Non-pigmented ciliary epithelial cell (primary cell): ENCODE results near the gene ELL.
A peak's percentile ranks its signal among the peaks of the same experiment; 100 is the strongest.

Experiments used
- DNase-seq: peaks from one replicate; pipeline ENCODE4 v3.0.0-alpha.2; 2010; ENCODE audit warnings: low read depth

ELL gene

DNA sequence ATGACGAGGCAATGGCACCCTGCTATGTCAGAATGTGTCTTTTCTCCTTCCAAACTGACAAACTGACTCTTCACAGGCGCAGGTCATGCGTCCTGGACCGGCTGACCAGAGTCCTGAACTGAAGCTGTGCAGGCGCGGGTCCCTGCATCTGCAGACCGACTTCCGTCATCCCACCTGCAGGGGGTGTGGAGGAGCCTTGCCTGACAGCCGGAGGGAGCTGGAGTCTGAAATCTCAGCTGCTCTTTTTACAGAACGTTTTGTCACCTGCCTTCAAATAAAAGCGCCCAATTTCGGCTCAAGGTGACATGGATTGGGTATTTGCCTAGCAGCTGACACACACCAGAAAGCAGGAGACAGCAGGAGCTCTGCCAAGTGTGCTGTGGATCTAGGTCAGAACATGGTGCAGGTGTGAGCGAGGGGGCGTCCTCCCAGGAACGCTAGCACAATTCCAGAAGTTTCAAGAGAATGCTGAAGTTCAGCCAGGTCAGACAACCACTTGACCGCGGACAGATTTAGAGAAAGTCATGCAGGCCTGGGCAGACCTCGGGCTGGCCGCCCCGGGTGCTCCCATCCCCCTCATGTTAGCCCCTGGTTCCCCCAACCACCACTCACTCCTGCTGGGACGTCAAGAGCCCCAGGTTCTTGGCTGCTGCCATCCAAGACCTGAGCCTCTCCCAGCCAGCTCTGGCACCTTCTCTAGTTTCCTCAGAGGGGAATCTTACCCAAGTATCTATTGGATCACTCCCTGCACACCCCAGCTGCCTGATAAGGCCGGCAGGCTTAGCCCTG is 32.8 kb downstream of the ELL start:
- DNase-seq: no peak

DNA sequence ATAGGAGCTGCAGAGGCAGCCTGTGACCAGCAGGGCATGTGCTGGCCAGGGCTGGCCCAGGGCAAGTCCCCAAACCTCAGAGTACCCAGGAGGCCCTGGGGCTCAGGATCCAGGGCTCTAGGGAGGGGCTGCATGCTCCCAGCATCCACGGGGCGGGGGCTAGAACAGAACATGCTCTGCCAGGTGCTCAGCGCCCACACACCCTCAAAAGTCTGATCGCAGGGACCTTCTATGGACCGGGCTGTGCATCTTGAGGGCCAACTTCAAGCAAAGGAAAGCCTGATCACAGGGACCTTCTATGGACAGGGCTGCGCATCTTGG is 33.5 kb downstream of the ELL start:
- DNase-seq: no peak

DNA sequence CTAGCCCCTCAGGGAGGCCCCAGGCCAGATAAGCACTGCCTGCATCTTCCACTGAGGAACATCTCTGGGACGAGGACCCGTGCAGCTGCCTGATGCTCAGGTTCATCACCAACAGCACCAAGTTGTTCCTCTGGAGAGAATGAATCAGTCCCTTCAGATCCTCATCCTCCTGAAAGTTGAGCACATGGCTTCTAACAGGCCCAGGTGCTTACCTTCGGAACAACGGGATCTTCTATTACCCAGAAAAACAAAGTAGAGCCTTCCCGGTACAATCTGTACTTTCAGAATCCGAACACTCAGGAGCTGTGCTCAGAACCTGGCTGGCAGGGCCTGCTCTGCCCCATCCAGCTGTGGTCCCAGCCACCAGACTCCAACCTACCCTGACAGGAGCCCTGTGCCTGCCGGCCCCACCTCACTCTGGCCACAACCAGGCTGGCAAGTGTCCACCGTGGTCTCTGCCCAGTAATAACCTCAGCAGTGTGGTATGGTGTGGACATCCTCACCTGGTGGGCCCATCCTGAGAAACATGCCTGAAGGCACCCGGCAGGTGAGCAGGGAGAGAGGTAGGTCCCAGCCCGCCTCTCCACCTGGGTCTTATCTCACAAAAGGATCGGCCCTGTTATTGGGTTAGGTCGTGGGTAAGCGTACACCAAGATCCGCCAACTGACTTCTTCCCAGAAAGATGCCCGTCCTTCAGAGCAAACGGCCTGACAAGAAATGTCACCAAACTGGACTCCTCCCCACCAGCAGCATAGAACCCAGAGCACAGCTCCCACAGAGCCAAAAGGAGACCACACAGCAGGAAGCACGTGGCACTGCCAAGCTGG is 34.1 kb downstream of the ELL start:
- no peak for DNase-seq

DNA sequence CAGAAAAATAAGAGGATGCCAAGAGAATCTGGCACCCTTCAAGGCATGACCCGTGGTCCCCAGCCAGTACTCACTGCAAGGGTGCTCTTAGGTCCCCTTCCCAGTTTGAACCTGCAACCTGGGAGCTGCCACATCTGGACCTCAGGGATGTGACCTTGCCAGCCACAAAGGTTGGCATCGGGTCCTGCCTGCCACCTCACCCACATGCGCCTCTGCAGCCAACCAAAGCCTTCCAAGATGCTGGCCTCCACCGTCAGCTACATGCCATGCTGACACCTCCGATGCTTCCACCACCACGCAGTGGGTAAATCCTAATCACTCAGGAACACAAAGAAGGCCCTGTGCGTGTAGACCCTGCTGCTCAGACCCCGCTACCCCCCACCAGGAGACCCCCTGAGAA is 35.1 kb downstream of the ELL start:
- DNase-seq: no peak

DNA sequence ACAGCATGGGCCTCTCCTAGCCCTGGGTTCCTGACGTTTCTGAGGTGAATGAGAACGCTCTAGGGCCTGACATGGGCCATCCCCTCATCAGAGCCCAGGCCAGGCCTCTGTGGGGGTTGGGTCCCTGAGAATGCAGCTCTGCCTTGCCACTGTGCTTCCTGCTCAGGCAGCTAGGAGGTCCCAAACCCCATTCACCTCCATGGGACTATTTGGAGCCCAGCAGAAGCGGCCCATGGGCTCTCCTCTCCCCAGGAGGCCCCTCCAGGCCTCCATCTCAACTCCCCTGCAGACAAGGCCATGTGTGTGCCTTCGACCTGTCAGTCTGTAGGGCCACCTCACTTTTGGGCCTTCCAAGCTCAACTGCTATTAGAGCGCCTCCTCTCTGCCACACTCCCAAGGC is 36.9 kb downstream of the ELL start:
- no peak for DNase-seq

DNA sequence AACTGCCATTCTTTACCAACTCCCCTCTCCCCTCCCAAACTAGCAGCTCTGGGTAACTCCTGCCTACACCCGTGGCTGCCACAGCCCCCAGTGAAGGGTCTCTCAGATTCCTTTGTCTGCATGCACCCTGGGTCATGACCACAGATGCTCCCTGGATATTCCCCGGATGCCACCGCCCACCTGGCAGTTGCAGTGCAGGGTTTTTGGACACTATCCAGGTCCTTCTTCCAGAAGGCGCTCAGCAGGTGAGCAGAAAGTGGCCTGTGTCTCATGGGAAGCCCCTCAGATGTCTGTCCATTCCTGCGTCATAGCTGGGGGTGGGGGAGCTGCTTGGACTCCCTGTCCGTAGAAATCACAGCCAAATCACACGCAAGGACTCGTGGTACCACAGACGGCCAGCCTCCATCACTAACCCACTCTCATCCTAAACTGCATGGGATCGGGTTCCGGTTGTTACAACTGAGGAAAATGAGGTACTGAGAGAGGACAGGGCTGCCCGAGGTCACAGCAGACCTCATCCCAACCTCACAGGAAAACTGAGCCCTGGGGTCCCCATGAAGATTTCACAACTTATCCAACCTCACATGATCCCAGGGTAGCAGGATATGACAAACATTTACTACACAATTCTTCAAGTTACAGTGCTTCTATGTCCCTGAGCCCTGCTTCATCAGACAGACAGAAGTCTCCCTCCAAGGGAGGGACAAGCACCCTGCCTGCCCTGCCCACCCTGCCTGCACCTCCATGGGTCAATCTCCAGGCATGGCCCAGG is 38.6 kb downstream of the ELL start:
- no peak for DNase-seq

DNA sequence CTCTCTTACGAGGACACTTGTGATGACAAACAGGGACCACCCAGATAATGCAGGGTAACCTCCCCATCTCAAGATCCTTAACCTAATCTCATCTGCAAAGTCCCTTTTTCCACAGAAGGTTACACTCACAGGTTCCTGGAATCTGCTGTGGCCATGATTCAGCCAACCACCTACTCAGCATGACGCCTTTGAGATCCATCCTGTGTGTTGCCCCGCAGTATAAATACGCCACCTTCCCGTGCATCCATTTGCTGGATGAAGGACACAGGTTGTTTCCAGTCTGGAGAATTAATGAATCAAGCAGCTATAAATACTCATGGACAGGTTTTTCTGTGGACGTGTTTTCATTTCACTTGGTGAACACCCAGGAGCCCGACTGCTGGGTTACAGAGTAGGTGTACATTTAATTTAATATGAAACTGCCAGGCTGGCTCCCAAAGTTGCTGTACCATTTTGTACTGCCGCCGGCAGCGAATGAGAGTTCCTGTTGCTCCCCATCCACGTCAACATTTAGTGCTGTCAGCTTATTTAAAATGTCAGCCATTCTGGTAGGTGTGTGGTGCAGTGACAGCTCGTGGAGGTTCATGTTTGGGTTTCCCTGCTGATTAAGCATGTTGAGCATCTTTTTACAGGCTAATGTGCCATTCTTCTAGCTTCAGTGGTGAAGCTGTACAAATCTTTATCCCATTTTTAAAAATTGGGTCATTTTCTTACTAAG is 40.2 kb downstream of the ELL start:
- no peak for DNase-seq

DNA sequence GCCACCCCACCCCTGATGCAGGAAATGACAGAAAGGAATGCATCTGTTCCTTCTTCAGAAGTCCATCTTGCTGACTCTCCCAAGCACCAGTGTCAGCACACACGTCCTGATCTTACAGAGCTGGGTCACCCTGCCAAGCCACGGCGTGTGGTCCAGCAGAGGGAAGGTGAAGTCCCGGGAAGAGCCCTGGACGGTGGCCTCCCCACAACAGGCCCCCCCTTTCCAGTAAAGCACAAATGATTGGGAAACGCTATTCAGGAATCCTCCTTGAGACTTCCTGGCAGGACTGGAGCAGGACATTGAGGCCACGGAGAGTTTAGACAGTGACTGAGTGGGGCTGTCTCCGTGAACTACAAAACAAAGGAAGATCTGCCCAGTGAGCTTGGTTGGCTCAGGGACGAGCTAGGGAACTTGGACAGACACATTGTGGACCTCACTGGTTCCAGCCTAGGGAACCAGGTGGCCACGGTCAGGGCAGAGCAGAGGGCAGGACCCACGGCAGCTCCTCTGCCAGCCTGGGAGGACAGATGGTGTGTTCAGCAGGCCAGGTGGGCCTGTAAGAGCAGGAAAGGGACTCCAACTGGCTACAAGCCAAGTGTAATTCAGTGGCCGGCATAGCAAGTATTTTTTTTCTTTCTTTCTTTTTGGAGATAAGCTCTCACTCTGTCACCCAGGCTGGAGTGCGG is 41.7 kb downstream of the ELL start:
- DNase-seq: no peak

DNA sequence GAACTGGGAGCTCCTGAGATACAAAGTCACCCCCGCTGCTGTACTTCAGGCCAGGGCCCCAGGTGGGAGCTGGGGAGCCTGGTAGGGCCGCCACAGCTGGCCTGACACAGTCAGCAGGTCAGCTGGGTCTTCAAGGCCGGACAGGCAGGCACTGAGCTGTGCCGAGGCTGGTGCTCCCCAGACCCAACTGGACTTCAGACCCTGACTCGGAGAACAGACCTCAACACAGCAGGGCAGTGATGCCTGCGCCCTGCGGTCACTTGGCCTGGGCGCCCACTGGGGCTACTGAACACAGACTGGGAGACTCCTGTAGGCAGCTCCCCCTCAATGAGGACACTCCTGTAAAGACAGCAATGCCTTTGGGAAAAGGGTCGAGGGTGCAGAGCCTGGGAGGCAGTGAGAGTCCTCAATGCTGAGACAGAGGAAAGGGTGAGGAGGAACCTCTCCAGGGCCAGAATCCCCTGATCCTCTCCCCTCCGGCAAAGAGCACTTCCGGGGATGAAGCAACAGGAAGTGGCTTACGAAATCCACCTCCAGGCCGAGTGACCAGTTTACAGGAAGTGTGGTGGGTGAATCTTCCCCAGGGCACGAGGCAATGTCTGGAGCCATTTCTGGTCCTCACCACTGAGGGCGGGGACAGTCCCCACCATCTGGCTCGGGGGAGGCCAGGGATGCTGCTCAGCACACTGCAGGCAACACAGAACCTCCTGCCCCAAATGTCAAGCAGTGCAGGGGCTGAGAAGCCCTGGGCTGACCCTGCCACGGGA is 43.1 kb downstream of the ELL start:
- DNase-seq: peak; percentile 73

DNA sequence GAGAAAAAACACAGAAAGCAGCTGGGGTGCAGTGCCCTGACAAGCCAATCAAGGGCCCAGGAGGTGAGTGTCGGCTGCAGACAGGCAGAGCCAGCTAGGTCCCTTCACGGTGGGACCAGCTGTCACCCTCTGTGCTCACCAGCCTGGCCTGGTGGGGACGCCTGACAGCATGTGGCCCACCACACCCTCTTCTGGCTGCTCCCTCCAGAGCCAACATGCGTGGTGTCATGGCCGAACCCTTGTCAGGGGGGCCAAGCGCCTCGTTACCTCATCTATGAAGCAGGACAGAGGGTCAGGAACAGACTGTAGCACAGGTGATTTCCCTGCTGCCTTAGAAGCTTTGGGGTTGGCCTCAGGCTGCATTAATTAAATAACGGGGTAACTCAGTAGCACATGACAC is 43.9 kb downstream of the ELL start:
- DNase-seq: no peak

DNA sequence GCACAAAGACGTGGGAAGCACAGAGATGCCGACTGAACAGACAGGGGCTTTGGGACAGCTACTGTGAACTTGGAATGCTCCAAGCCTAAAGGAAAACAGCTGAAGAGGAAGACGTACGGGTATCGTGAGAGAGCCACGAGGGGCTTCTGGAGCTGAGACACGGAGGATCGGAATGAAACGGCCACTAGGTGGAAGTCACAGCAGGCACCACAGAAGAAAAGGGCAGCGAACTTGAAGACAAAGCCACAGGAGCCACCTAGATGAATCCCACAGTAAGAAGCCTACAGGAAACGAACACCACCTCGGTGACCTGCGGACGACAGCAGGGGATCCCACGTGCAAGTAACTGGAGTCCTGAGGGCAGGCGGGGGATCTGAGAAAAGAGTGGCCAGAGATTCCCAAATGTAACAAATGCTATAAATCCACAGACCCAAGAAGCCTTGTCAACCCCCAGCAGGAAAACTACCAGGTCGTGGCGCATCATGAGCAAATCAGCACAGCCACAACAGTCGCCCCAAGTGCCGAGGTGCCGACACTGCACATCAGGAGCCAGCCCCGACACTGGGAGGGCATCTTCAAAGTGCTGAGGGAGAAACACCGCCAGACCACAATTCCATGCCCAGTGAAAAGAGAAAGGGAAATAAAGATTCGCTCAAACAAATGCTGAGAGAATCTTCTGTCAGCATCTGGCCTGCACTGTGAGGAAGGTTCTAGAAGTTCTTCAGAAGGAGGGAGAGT is 44.7 kb downstream of the ELL start:
- no peak for DNase-seq

DNA sequence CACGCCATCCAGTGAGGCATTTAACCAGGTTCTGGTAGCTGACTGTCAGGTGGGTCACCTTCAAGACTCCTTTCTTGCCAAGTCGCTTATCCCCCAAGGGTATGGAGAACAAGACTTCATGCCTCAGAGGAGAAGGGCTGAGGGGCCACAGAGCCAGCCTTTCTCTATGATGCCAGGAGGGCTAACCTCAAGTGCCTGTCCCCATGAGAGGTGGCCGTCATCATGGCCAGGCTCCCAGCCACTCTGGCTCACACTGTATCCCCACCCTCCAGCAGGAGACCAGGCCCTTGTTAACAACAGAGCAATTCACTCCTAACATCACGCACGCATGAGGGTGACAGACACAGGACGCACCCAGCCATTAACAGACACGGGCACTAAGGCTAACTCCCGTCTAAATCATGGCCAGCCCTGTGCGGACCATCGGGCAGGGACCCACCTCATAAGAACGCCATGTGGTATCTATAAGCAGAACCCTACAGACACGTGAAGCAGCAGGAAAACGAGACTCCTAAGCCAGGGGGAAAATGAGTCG is 45.3 kb downstream of the ELL start:
- no peak for DNase-seq

DNA sequence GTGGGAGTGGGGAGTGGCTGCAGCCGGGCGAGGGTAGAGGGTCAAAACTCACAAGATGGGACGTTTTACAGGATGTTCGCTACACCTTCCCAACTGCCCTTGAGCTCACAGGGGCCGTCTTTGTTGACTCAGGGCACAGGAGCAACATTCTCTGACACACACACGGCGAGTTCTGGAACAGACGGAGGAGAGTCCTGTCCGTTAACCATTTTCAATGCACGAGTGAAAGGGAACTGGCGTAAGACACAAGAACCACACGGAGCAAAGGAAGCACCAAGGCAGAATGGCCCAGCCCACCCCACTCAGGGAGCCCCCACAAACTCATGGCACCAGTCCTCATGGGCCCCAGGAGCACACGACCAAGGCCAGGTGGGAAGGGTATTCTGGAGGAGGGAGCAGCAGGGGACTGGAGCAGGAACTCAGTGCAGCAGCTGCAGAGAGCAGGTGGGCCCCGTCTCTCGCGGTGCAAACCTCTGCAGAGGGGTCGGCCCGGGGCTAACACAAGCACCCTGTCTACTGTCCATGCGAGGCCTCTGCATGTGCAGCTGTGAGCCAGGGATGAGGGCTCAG is 46.0 kb downstream of the ELL start:
- no peak for DNase-seq

DNA sequence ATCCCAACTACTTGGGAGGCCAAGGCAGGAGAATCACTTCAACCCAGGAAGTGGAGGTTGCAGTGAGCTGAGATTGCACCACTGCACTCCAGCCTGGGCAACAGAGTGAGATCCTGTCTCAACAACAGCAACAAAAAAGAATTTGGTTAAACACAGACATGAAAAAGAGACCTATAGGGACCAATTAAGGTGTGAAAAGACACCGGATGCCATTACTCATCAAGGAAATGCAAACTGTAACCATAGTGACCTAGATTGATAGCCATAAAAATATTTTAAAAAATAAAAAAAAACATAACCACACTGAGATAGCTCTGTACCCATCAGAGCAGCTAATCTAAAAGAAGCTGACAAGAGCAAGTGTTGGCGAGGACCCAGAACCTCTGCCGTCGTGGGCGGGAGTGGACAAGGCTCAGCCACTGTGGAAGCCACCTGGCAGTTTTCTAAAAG is 46.8 kb downstream of the ELL start:
- no peak for DNase-seq

DNA sequence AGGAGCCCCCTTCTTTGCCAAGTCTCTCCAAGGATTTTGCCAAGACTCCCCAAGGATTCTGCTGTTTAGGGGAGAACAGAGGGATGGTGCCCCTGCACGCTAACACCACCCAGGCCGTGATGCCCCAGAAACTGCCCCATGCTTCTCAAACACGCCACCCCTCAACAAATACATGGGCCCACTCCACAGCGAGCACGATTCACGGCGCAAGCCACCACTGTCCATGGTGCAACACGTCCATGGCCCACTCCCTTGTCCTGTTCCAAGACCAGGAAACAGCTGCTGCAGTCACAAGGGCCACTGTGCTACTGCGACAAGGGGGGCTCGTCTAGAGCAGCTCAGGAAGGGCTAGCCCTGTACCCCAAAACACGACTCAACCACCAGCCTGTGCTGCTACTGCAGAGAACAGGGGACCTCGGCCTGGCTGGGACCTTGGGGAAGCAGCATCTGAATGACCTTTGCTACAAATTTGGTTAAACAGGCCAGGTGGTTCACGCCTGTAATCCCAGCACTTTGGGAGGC is 47.4 kb downstream of the ELL start:
- DNase-seq: no peak

DNA sequence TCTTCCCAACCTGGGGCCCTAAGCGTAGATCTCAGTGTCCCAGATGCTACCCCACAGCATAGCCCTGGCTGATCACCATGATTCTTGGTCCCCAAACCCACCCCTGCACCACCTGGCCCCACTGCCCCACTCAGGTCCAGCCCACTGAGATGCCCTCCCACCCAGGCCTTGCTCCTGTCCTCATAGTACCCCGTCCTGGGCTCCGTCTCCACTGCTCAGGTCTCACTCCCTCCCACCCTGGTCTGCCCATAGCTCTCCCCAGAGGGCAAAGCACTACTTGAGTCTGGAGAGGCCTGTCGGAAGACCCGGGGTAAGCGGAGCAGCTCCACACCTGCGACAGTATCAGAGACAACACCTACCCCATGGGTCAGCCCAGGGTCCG is 48.2 kb downstream of the ELL start:
- DNase-seq: no peak

DNA sequence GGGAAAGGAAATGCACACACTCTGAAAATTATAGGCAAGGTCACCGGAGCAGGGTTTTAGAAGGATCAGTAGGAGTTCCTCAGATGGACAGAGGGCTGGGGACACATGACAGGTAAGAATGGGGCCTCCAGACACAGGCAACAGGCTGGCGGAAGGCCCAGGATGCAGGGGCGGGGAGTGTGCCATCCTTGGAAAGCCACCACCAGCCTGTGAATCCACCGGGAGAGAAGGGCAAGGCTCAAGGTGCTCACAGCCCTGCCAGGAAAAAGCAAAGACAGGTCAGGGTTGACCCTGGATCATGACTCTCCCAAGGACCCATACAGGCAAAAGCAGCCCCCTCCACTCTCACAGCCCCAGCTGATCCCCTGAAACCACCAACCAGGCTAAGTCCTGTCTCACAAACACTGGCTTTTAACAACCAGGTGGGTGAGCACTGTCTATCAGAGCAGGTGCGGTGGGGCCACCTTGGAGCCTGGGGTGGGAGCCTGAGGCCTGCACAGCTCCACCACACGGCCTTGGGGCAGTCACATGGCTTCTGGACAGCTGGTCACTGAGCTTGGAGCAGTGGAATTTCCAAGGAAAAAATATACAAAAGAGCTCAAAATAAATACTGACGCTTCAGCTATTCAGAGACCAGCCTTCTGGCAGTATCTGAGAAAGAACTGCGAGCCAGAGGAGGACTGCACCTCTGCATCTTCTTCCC is 48.7 kb downstream of the ELL start:
- no peak for DNase-seq

DNA sequence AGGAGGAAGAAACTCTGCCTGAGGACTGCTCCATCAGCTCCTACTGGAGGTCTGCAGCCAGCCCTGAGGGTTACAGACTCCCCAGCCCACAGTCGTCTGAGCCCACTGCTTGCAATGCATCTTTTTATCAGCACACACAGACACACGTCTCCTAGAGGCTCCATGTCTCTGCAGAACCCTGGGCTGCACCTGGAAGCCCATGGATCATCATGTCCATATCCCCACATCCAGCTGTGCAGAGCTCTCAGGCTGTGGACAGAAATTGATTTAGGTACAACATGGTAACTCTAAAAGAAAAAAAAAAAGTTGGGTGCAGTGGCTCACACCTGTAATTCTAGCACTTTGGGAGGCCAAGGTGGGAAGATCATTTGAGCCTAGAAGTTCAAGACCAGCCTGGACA is 51.1 kb downstream of the ELL start:
- no peak for DNase-seq
